ENCODE results near the gene EIF3I.

EIF3I gene

GRCh38 chr1:32186491-32186890 is 35.7 kb upstream of the EIF3I start:
- no peak for TF ChIP-seq CTCF (IDR thresholded peaks at IDR 0.05; ENCODE audit: borderline replicate concordance, control extremely low read depth, extremely low read depth, insufficient read depth, missing control alignments)
- in situ Hi-C loops (cut with MboI; ENCODE audit: low sequenced_read_pairs, unreplicated experiment), result no loop called here
- no peak for DNase-seq (ENCODE audit: low spot score)

DNA sequence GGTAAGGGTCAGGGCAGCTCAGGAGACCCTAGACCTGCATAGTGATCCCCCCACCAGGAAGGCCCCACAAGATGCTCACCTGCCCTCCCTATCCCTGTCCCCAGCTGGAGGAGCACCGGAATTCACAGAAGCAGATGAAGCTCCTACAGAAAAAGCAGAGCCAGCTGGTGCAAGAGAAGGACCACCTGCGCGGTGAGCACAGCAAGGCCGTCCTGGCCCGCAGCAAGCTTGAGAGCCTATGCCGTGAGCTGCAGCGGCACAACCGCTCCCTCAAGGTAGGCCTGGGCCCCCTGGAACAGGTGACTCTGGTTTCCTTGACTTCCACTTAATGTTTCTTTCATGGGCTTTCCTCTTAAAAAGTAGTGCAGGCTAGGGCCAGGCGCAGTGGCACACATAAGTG is 34.4 kb upstream of the EIF3I start:
- TF ChIP-seq CTCF (IDR thresholded peaks at IDR 0.05; ENCODE audit: borderline replicate concordance, control extremely low read depth, extremely low read depth, insufficient read depth, missing control alignments), result no peak

GRCh38 chr1:32192220-32192948 is 29.8 kb upstream of the EIF3I start:
- in situ Hi-C loops (cut with MboI; ENCODE audit: low sequenced_read_pairs, unreplicated experiment), result no loop called here
- TF ChIP-seq CTCF (IDR thresholded peaks at IDR 0.05; ENCODE audit: borderline replicate concordance, control extremely low read depth, extremely low read depth, insufficient read depth, missing control alignments), result no peak
- DNase-seq (ENCODE audit: low spot score), result no peak

More for the DNA sequence above, 34.4 kb upstream of the EIF3I start:
- DNase-seq (ENCODE audit: low spot score), result no peak
- in situ Hi-C loops (cut with MboI; ENCODE audit: low sequenced_read_pairs, unreplicated experiment), result no loop called here

DNA sequence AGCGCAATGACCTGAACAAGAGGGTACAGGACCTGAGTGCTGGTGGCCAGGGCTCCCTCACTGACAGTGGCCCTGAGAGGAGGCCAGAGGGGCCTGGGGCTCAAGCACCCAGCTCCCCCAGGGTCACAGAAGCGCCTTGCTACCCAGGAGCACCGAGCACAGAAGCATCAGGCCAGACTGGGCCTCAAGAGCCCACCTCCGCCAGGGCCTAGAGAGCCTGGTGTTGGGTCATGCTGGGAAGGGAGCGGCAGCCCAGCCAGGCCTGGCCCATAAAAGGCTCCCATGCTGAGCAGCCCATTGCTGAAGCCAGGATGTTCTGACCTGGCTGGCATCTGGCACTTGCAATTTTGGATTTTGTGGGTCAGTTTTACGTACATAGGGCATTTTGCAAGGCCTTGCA is 27.2 kb upstream of the EIF3I start:
- TF ChIP-seq CTCF (IDR thresholded peaks at IDR 0.05; ENCODE audit: borderline replicate concordance, control extremely low read depth, extremely low read depth, insufficient read depth, missing control alignments), result no peak
- in situ Hi-C loops (cut with MboI; ENCODE audit: low sequenced_read_pairs, unreplicated experiment), result no loop called here

GRCh38 chr1:32195531-32195930 is 26.7 kb upstream of the EIF3I start:
- no peak for TF ChIP-seq CTCF (IDR thresholded peaks at IDR 0.05; ENCODE audit: borderline replicate concordance, control extremely low read depth, extremely low read depth, insufficient read depth, missing control alignments)
- in situ Hi-C loops (cut with MboI; ENCODE audit: low sequenced_read_pairs, unreplicated experiment), result no loop called here
- no peak for DNase-seq (ENCODE audit: low spot score)

More for the DNA sequence above, 27.2 kb upstream of the EIF3I start:
- no peak for DNase-seq (ENCODE audit: low spot score)

DNA sequence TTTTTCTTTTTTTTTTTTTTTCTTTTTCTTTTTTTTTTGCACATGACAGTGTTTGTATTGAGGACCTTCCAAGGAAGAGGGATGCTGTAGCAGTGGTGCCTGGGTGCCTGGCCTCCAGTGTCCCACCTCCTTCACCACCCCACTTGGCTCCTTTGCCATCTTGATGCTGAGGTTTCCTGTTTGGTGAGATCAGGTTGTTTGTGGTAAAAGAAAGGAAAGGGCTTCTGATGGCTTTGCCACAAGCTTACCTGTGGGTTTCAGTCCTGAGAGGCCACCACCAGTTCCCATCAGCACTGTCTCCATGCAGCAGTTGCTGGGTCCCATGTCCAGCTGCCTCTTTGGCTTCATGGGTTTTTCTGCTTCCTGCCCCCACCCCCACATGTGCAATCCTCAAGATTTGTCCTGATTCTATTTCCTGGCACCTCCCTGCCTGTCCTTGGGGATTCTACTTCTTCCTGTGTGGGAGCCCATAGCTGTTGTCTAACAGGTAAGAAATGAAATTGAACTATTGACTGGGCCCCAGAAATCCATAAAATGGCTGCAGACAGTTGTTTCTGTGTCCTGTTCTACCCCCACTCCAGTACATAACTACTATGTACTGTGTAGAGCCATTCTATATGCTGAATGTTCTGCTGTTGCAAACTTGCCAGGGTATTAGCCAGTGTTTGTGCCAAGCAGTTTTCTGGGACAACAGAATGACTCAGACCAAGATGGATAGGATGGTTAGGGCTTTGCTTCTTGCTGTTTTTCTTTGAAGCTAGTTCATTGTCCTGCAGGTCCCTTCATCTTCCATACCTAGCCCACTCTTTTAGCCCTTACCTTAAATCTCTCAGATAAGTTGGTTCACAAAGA is 26.0 kb upstream of the EIF3I start:
- in situ Hi-C loops (cut with MboI; ENCODE audit: low sequenced_read_pairs, unreplicated experiment), result no loop called here
- no peak for TF ChIP-seq CTCF (IDR thresholded peaks at IDR 0.05; ENCODE audit: borderline replicate concordance, control extremely low read depth, extremely low read depth, insufficient read depth, missing control alignments)
- no peak for DNase-seq (ENCODE audit: low spot score)

Data from GM13976 (cell line).